Measurements from ENCODE around the gene ZNG1B.
"Not testable (repeated sequence)": the region's sequence is repeated elsewhere in the genome, so short reads cannot be mapped to it uniquely, and the experiment has no call there.

ZNG1B gene

GRCh38 chr2:113437508-113438465, at the start of gene ZNG1B:
Gene ZNG1B, plus strand, starts transcription at chr2:113437691. Its CDS starts 178 bp downstream, at chr2:113437869.
- DNase-seq (ENCODE audit: low read depth) = not testable (repeated sequence)

GRCh38 chr2:113390124-113390849, 47.2 kb upstream of the ZNG1B start:
- peak; percentile 78 for DNase-seq (ENCODE audit: low read depth)

GRCh38 chr2:113391073-113391472, 46.4 kb upstream of the ZNG1B start:
- no peak for DNase-seq (ENCODE audit: low read depth)

GRCh38 chr2:113406114-113406513, 31.4 kb upstream of the ZNG1B start:
- DNase-seq (ENCODE audit: low read depth) = no peak

GRCh38 chr2:113407446-113408099, 29.9 kb upstream of the ZNG1B start:
- DNase-seq (ENCODE audit: low read depth) = no peak

GRCh38 chr2:113411725-113412352, 25.7 kb upstream of the ZNG1B start:
- DNase-seq (ENCODE audit: low read depth) = not testable (repeated sequence)

- not testable (repeated sequence) for DNase-seq (ENCODE audit: low read depth)
Observed at GRCh38 chr2:113412774-113413173, 24.7 kb upstream of the ZNG1B start.

- DNase-seq (ENCODE audit: low read depth) = not testable (repeated sequence)
Observed at GRCh38 chr2:113431773-113432172, 5.7 kb upstream of the ZNG1B start.

- DNase-seq (ENCODE audit: low read depth) = not testable (repeated sequence)
Observed at GRCh38 chr2:113433468-113433867, 4.0 kb upstream of the ZNG1B start.

- not testable (repeated sequence) for DNase-seq (ENCODE audit: low read depth)
Observed at GRCh38 chr2:113465770-113466169, 28.3 kb downstream of the ZNG1B start.

GRCh38 chr2:113476688-113477368, 39.3 kb downstream of the ZNG1B start:
- DNase-seq (ENCODE audit: low read depth) = not testable (repeated sequence)

- DNase-seq (ENCODE audit: low read depth) = not testable (repeated sequence)
Observed at GRCh38 chr2:113496527-113496926, 59.0 kb downstream of the ZNG1B start.

- DNase-seq (ENCODE audit: low read depth) = not testable (repeated sequence)
Observed at GRCh38 chr2:113498365-113498764, 60.9 kb downstream of the ZNG1B start, which contains the start of gene FOXD4L1. Gene FOXD4L1, plus strand, starts transcription at chr2:113498665. Its CDS starts 592 bp downstream, at chr2:113499257.

GRCh38 chr2:113499019-113499885, 61.8 kb downstream of the ZNG1B start:
- DNase-seq (ENCODE audit: low read depth) = not testable (repeated sequence)

- not testable (repeated sequence) for DNase-seq (ENCODE audit: low read depth)
Observed at GRCh38 chr2:113499886-113500722, 62.6 kb downstream of the ZNG1B start.

GRCh38 chr2:113500723-113501038, 63.2 kb downstream of the ZNG1B start:
- DNase-seq (ENCODE audit: low read depth) = not testable (repeated sequence)

- DNase-seq (ENCODE audit: low read depth) = not testable (repeated sequence)
Observed at GRCh38 chr2:113502216-113503093, 65.0 kb downstream of the ZNG1B start.
